ENCODE measurements around the gene ERCC5.

Gene ERCC5

GRCh38 chr13:102892503-102892902 is 46.7 kb downstream of the ERCC5 start:
- no peak for DNase-seq (ENCODE audit: low spot score)

DNA sequence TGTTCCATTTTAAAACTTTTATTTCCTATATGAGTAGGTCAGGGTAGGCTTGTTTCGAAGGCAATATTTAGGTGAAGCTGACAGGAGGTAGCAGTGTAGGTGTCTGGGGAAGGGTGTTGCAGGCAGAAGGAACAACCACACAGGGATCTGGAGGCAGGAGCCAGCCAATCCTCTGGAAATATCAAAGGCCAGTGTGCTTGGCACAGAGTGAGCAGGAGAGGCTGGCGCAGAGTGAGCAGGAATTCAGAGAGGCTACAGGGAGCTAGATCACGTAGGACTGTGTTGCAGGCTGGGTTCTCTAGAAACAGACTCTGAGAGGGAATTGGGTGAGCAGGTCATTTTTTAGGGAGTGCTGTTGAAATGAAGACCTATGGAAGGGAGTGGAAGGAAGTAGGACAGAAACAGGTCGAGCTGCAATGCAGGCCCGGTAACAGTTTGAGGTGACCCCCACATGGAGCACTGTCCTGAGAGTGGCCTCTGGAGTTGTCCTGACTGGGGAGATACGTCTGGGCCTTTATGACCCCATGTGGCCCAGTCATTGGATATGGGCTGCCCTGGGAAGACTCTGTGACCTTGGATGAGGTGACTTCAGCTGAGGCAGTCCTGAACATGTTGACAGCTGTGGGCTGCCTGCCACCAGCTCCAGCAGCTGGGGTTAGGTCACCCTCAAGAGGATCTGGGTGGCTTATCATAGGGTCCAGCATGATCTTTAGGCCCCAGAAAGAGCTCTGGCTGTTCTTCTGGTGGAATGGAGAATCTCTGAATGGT is 51.7 kb downstream of the ERCC5 start:
- DNase-seq (ENCODE audit: low spot score): no peak

DNA sequence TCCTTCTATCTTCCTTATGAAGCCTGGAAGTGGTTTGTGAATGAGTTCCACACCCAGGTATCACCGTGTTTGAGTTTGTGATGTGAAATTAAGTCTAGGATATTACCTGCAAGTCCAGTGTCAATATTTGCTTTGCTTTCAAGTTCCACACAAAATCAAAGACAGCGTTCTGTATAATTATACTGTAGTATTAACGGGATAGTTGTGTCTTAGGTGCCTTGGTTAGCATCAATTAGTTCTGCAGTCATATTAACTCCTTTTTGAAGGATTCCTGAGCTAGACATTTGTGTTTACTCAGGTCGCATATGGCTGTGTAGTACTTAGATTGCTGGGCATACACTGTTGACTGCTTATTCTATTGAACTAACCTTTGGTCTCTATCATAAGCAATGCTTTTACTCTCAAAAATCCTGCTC is 54.4 kb downstream of the ERCC5 start:
- DNase-seq (ENCODE audit: low spot score): no peak

- DNase-seq (ENCODE audit: low spot score): no peak
Measured at GRCh38 chr13:102901056-102901455, 55.2 kb downstream of the ERCC5 start.

DNA sequence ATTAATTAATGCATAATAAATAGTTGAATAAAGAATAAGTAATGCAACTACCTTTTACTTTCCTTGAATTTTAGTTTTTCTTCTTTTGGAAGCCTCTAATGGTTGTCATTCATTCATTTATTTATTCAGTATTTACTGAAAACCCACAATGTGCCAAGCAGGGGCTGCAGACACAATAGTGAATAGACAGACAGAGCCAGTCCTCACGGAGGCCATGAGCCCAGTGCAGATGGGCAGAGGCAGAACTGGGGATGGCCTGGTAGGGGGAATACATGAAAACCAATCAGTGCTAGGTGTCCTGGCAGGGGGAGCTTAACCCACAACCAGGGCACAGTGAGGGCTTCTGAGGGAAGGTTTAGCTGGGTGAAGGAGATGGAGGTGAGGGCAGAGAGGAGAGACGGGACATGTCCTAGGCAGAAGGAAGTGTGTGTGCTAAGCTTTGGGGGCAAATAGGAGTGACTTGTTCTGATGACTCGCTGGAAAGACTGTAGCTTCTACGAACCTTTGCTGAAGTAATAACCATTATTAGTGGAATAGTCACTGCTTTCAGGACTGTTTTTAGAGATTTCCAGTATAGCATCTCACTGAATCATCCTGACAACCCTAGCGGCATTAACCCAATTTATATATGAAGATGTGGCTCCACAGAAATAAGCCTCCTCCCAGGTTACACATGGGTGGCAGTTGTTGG is 55.9 kb downstream of the ERCC5 start:
- DNase-seq (ENCODE audit: low spot score): no peak

GRCh38 chr13:102902789-102903347 is 57.0 kb downstream of the ERCC5 start:
- DNase-seq (ENCODE audit: low spot score): no peak

DNA sequence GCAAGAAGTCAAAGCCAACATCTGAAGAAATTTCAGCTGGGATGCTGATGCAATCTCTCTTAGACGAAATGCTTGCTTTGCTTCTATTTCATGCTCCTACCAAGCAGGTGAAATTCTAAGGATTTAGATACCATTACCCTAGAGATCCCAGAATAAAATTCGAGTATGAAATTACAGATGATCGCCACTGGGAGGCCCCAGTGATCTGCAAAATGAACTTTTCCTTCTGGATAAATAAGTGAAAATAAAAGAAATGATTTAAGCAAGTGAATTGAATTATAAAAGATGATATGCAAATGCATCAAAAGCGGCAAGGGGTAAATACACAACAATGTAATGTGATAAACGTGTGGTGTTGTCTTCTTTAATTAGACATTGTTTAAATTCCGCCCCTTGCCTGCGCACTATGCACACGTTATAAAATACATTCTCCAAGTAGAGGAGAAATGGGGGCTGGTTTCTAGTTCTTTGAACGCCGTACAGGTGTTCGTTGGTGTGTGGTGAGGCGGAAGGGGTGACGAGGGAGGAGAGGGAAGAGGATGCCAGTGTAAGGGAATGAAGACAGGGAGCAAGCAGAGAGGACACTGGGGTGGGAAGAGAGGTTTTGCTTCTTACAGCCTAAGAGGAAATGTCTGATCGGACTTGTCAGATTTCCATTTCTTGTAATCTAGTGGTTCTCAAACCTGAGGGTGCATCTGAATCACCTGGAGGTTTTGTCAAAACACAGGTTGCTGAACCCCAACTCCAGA is 58.0 kb downstream of the ERCC5 start:
- DNase-seq (ENCODE audit: low spot score): no peak

- no peak for DNase-seq (ENCODE audit: low spot score)
Measured at GRCh38 chr13:102904408-102904862, 58.6 kb downstream of the ERCC5 start.

- no peak for DNase-seq (ENCODE audit: low spot score)
Measured at GRCh38 chr13:102905905-102906771, 60.3 kb downstream of the ERCC5 start.

GRCh38 chr13:102907016-102907756 is 61.4 kb downstream of the ERCC5 start:
- DNase-seq (ENCODE audit: low spot score): no peak

DNA sequence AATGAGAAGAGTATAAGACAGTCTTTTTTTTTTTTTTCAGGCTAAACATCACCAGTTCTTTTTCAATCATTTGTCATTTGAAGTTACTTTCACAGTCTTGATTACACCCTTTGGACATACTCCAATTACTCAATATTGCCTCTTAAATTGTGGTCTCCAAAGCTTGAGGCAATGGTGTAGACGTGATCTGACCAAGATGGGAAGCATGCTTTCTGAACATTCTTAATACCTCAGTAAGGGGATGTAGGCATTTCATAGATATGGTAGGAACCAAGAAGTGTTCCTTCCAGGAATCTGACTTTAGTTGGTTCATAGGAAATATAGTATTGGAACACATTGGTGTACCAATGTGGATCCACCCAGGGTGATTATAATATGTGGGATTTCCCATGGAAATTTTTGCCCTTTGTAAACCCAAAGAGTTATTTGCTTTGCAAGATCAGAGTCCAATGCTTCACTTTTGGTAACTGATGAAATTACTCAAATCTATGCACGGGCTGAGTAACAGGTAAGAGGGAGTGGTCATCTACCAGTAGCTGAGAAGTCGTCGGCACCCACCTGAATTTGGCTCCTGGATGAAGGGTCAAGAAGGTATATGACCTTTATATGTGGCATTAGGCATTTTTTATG is 62.2 kb downstream of the ERCC5 start:
- DNase-seq (ENCODE audit: low spot score): no peak

- no peak for DNase-seq (ENCODE audit: low spot score)
Measured at GRCh38 chr13:102909971-102910370, 64.1 kb downstream of the ERCC5 start.

DNA sequence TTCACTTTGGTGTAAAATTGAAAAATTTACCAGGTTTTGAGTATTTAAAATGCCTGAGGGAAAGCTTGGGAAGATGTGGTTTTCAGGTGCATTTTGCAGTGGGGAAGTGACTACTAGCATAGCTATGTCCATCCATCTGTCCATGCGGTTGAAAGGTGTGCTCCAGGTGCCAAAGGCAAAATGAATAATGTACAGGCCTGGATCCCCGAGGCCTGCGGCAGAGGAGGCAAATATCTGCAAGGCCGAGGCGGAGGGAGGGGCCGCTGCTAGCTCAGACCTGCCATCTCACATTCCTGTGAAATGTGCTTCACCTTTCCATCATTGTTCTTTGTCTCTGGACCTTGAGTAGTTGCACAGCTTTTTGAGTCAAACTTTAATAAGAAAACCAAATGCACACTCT is 65.5 kb downstream of the ERCC5 start:
- no peak for DNase-seq (ENCODE audit: low spot score)

DNA sequence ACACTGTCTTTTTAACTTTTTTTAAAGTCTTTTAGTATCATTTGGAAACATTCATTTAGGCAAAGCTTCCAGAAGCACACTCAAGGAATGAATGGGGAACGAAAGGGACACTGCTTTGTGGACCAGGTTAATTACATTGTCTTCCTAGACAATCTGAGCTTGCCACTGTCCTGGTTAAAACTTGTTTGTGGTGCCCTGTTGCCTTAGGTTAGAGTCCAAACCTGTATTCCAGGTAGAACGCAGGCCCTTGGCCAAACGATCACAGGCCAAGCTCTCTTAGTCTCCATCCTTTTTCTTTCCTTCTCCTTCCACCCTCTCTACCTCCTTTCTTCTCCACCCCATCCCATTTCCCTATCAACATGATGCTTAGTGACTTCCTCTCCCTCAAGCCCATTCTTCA is 66.8 kb downstream of the ERCC5 start:
- no peak for DNase-seq (ENCODE audit: low spot score)

DNA sequence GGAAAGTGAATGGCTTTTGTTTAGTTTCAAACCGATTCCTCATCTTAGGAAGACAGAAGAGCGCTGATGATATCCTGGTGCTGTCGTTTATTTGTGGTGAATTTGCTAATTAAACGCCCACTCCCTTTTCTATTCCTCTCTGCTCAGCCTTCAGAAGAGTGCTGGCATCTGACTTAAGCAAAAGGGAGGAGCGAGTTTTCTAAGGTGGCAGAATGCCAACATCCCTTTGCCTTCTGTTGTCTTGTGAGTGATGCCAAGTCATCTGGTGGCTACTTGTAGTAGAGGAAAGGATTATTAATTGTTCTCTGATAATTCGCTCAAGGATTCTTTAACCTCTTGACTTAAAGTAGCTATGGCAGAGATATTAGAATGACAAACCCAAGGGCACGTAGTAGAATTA is 68.1 kb downstream of the ERCC5 start:
- DNase-seq (ENCODE audit: low spot score): no peak

GRCh38 chr13:102914339-102914930 is 68.6 kb downstream of the ERCC5 start:
- no peak for DNase-seq (ENCODE audit: low spot score)

DNA sequence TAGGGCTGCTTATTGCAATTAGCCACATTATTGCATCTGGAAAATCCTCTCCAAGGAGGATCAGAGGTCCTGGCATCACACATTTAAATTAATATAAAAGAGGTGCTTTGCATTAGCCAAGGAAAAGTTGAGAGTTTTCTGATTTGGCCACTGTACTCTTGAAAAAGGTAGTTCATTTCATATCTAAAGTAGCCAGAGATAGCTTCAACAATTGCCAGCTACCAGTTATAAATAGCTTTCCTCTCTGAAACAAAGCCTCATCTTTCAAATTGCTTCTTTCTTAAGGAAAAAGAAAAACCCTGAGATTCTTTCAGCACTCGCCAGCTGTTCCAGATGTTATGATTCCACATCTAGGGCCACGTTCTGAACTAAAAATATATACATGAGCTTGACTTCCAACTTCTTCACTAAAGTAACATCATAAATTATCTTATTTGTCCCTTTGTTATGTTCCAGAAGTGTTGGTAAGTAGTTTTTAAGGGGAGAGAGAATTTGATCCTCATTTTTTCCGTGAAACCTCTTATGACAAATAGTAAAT is 69.6 kb downstream of the ERCC5 start:
- no peak for DNase-seq (ENCODE audit: low spot score)

GRCh38 chr13:102917019-102917418 is 71.2 kb downstream of the ERCC5 start:
- DNase-seq (ENCODE audit: low spot score): no peak

DNA sequence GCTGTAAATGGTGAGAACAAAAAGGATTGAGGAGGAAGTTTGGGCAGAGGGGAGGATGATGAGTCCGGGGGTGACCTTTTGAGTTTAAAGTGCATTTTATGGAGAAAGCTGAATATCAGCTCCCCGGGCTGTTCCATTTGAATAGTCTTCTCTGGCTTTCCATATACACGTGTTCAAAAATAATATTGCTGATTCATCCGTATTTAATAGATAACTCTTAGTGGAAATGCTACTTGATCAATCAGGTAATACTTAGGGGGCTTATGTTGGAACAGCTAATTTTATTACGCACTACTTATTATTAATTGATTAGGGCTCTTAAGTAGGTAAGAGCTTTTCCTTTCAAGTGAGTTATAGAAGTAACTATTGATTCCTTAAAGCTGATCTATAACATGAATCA is 76.4 kb downstream of the ERCC5 start:
- no peak for DNase-seq (ENCODE audit: low spot score)
